GM12878 (cell line): ENCODE measurements around the gene LRP1B. TPM values are rescaled to one million over a fixed set of nuclear protein-coding genes. Genes with fewer than 3 reads are reported as not detected.

Experiments used
- ATAC-seq: fragments of 200-7000 bp; cut with Tn5 transposase; 3 replicates; pipeline ENCODE4 v1.9.1; 2020; ENCODE audit warnings: mild to moderate bottlenecking, moderate library complexity
- BruUV-seq: library from RNA; stranded (reverse); fragments of 400-500 nt; replicated peaks from 2 replicates; lab custom pipeline; 2021; lab: Mats Ljungman, UMichigan
- CTCF ChIA-PET: fragments of 300-600 bp; sonication (Branson Sonifier 250); formaldehyde crosslinking; extraction: SDS; loops from one replicate; lab custom pipeline; 2021; ENCODE audit warnings: inconsistent platforms; lab: Yijun Ruan, JAX
- POLR2A ChIA-PET: fragments of 350-600 bp; formaldehyde crosslinking; extraction: SDS; loops from one replicate; lab custom pipeline; 2021; ENCODE audit warnings: inconsistent platforms; lab: Charles Lee
- RAD21 ChIA-PET: fragments of 300-600 bp; sonication (Branson Sonifier 250); formaldehyde crosslinking; loops from one replicate; lab custom pipeline; 2023; ENCODE audit warnings: antibody characterized with exemption; ENCODE audit not compliant: unreplicated experiment; lab: Charles Lee
- SMC1A ChIA-PET: fragments of 300-600 bp; sonication (Branson Sonifier 250); formaldehyde crosslinking; loops from one replicate; lab custom pipeline; 2023; ENCODE audit not compliant: unreplicated experiment, uncharacterized antibody; lab: Charles Lee
- DNase-seq: peaks from one replicate; pipeline ENCODE4 v3.0.0-alpha.2; 2011; ENCODE audit warnings: low read depth, low spot score
- FAIRE-seq: peaks from 3 replicates; lab custom pipeline; 2011; peaks lifted over from hg19 to GRCh38; lab: Jason Lieb, UNC
- H2AFZ ChIP-seq: 2 replicates; pipeline ENCODE4 v1.6.0; 2011; ENCODE audit warnings: low read depth, low read length, control low read depth; ENCODE audit not compliant: control insufficient read depth
- H3K27ac ChIP-seq: 2 replicates; pipeline ENCODE4 v1.5.1; 2011; ENCODE audit warnings: control low read depth; ENCODE audit not compliant: control insufficient read depth, insufficient read depth
- H3K27me3 ChIP-seq, 2 experiments: replicated peaks in 1 of 2; 2 replicates each; pipeline versions ENCODE4 v1.6.0 to v1.6.1; 2011; ENCODE audit warnings: low read length in 1 of 2; ENCODE audit not compliant: control insufficient read depth in 2 of 2, insufficient read depth in 2 of 2
- H3K36me3 ChIP-seq, 2 experiments: 2 replicates each; pipeline ENCODE4 v1.5.1; 2011; ENCODE audit warnings: low read length in 1 of 2; ENCODE audit not compliant: control insufficient read depth in 2 of 2, insufficient read depth in 2 of 2
- H3K4me1 ChIP-seq: 2 replicates; pipeline ENCODE4 v1.6.1; 2011; ENCODE audit warnings: mild to moderate bottlenecking, low read length, moderate library complexity, mixed read lengths; ENCODE audit not compliant: control insufficient read depth, insufficient read depth
- H3K4me2 ChIP-seq: 2 replicates; pipeline ENCODE4 v1.6.0; 2011; ENCODE audit warnings: control low read depth; ENCODE audit not compliant: control insufficient read depth, insufficient read depth
- H3K4me3 ChIP-seq: fragments of 200-600 bp; sonication (generic); 2 replicates; pipeline ENCODE4 v1.5.1; 2016
- H3K79me2 ChIP-seq: 2 replicates; pipeline ENCODE4 v1.6.0; 2011; ENCODE audit warnings: low read length; ENCODE audit not compliant: control insufficient read depth, insufficient read depth
- H3K9ac ChIP-seq: 2 replicates; pipeline ENCODE4 v1.8.0; 2011; ENCODE audit warnings: low read length, control low read depth, mixed read lengths; ENCODE audit not compliant: control insufficient read depth, insufficient read depth
- H3K9me3 ChIP-seq: replicated peaks from 3 replicates; pipeline ENCODE4 v1.5.1; 2011; ENCODE audit warnings: mild to moderate bottlenecking, low read length; ENCODE audit not compliant: control insufficient read depth, insufficient read depth
- H4K20me1 ChIP-seq: 2 replicates; pipeline ENCODE4 v1.6.0; 2011; ENCODE audit not compliant: control insufficient read depth, insufficient read depth
- BCL11A ChIP-seq: IDR thresholded peaks from 2 replicates; pipeline ENCODE4 v1.6.1; 2011; ENCODE audit warnings: low read depth, low read length
- CBX5 ChIP-seq: sonication (generic); IDR thresholded peaks from 2 replicates; pipeline ENCODE4 v1.6.1; 2016; ENCODE audit warnings: low read depth, moderate library complexity, mild to moderate bottlenecking, inconsistent platforms
- EZH2 ChIP-seq: IDR thresholded peaks from 2 replicates; pipeline ENCODE4 v1.6.1; 2012; ENCODE audit warnings: low read depth, mild to moderate bottlenecking, control low read depth, inconsistent platforms, low read length, borderline replicate concordance; ENCODE audit not compliant: control insufficient read depth
- IKZF1 ChIP-seq: fragments of 450-650 bp; conservative IDR thresholded peaks from 2 replicates; pipeline ENCODE4 v1.6.1; 2017; ENCODE audit warnings: antibody characterized with exemption, mild to moderate bottlenecking
- JUNB ChIP-seq: IDR thresholded peaks from 2 replicates; pipeline ENCODE4 v1.6.1; 2016; ENCODE audit warnings: antibody characterized with exemption, mild to moderate bottlenecking
- MEF2A ChIP-seq: IDR thresholded peaks from 2 replicates; pipeline ENCODE4 v1.6.1; 2011; ENCODE audit warnings: low read depth, mild to moderate bottlenecking, low read length, moderate library complexity; ENCODE audit not compliant: insufficient read depth
- MTA3 ChIP-seq: IDR thresholded peaks from 2 replicates; pipeline ENCODE4 v1.6.1; 2012; ENCODE audit warnings: low read length, inconsistent platforms, borderline replicate concordance
- PAX5 ChIP-seq: IDR thresholded peaks from 2 replicates; pipeline ENCODE4 v1.6.1; 2011; ENCODE audit warnings: low read depth, low read length, borderline replicate concordance
- PAX8 ChIP-seq: fragments of 450-650 bp; IDR thresholded peaks from 2 replicates; pipeline ENCODE4 v1.6.1; 2017; ENCODE audit warnings: mild to moderate bottlenecking, moderate library complexity
- TCF12 ChIP-seq: IDR thresholded peaks from 2 replicates; pipeline ENCODE4 v1.6.1; 2011; ENCODE audit warnings: low read depth, mild to moderate bottlenecking, low read length
- ZBTB40 ChIP-seq: fragments of 450-650 bp; IDR thresholded peaks from 2 replicates; pipeline ENCODE4 v1.6.1; 2016; ENCODE audit warnings: mild to moderate bottlenecking, moderate library complexity, borderline replicate concordance
- ZNF217 ChIP-seq: fragments of 450-650 bp; IDR thresholded peaks from 2 replicates; pipeline ENCODE4 v1.6.1; 2017; ENCODE audit warnings: antibody characterized with exemption, mild to moderate bottlenecking
- WGBS: methylation state at CpG from one replicate; pipeline ENCODE4 v1.1.6; 2016; ENCODE audit warnings: low lambda C conversion rate; ENCODE audit not compliant: insufficient replicate concordance, insufficient coverage; ENCODE audit errors: missing lambda C conversion rate; 5-methylcytosine and 5-hydroxymethylcytosine counted together
- in situ Hi-C: fragments of 300-500 bp; cut with MboI; formaldehyde crosslinking; loops from 9 replicates; pipeline ENCODE4 v1.14.3; 2018; ENCODE audit warnings: mixed read lengths
- intact Hi-C: fragments of 100-400 bp; cut with micrococcal nuclease; formaldehyde crosslinking; loops from one replicate; pipeline ENCODE4 v1.14.2; 2022; ENCODE audit not compliant: unreplicated experiment
- polyA plus RNA-seq, 11 experiments: library from polyadenylated mRNA; depleted of rRNA in 4 of 11; unstranded in 6 of 11; stranded (reverse) in 5 of 11; fragments of >200 nt; fragmentation: Nextera tagmentation in 4 of 11; fragmentation: Illumina TruSeq in 1 of 11; extraction: Ambion mirVana in 4 of 11; extraction: Trizol in 1 of 11; gene quantifications; 1 replicate in 1 of 11; 2 replicates in 10 of 11; pipeline versions ENCODE4 v1.2.1 to v1.2.3, GENCODE V29; 2011 to 2016; ENCODE audit warnings: inconsistent platforms in 2 of 11, missing spikeins in 2 of 11, low read depth in 1 of 11
- total RNA-seq, 4 experiments: library from RNA; depleted of rRNA in 3 of 4; stranded (reverse); fragments of >200 nt in 3 of 4; fragmentation: Illumina TruSeq in 1 of 4; extraction: Trizol in 1 of 4; gene quantifications; 2 replicates each; pipeline versions ENCODE4 v1.2.1 to v1.2.3, GENCODE V29; 2013 to 2021
- TF ChIP-seq, protein P1 (sequence below): fragments of 450-650 bp; IDR thresholded peaks from 2 replicates; pipeline ENCODE4 v1.6.1; 2014; ENCODE audit warnings: mild to moderate bottlenecking
- TF ChIP-seq, protein P2 (sequence below): IDR thresholded peaks from 2 replicates; pipeline ENCODE4 v1.6.1; 2012; ENCODE audit warnings: low read depth, low read length, improper control_type of control experiment
- TF ChIP-seq, protein P3 (sequence below): IDR thresholded peaks from 2 replicates; pipeline ENCODE4 v1.6.1; 2011; ENCODE audit warnings: borderline replicate concordance, low read depth, mild to moderate bottlenecking, moderate library complexity, mixed read lengths, low read length; ENCODE audit not compliant: insufficient read depth; ENCODE audit errors: extremely low read length

LRP1B gene
- total and polyA plus RNA-seq, 10 of the 15 experiments (the other 5 are each of a cell fraction or from before 2014, with no cell fraction given), result under 0.01 to 0.06 (median 0.03) TPM; not detected in 5

GRCh38 chr2:141610564-141611175 is 520.1 kb downstream of the LRP1B start:
- no TSS peak for BruUV-seq

More at GRCh38 chr2:141610564-141611175, 520.1 kb downstream of the LRP1B start:
- no peaks in the 10 kb centered on the region for H3K27me3 ChIP-seq
- no peaks in the 10 kb centered on the region for H3K9me3 ChIP-seq
- no peaks in the 10 kb centered on the region for H4K20me1 ChIP-seq
- H2AFZ ChIP-seq, result no peak overlapping the region
- no peaks in the 10 kb centered on the region for H3K79me2 ChIP-seq
- no peaks in the 10 kb centered on the region for H3K36me3 ChIP-seq
- no peak overlapping the region for H3K9ac ChIP-seq
- DNase-seq, result no peak
- TF ChIP-seq BCL11A, result no peak
- TF ChIP-seq, protein P1, sequence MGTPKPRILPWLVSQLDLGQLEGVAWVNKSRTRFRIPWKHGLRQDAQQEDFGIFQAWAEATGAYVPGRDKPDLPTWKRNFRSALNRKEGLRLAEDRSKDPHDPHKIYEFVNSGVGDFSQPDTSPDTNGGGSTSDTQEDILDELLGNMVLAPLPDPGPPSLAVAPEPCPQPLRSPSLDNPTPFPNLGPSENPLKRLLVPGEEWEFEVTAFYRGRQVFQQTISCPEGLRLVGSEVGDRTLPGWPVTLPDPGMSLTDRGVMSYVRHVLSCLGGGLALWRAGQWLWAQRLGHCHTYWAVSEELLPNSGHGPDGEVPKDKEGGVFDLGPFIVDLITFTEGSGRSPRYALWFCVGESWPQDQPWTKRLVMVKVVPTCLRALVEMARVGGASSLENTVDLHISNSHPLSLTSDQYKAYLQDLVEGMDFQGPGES, result no peak
- no peak for TF ChIP-seq CBX5
- no peak for TF ChIP-seq PAX5
- TF ChIP-seq, protein P2, sequence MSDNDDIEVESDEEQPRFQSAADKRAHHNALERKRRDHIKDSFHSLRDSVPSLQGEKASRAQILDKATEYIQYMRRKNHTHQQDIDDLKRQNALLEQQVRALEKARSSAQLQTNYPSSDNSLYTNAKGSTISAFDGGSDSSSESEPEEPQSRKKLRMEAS, result no peak
- no peak for TF ChIP-seq MTA3
- no peak for TF ChIP-seq ZNF217
- TF ChIP-seq MEF2A, result no peak
- TF ChIP-seq PAX8, result no peak
- no peak for TF ChIP-seq IKZF1
- TF ChIP-seq EZH2, result no peak
- TF ChIP-seq JUNB, result no peak
- TF ChIP-seq, protein P3, sequence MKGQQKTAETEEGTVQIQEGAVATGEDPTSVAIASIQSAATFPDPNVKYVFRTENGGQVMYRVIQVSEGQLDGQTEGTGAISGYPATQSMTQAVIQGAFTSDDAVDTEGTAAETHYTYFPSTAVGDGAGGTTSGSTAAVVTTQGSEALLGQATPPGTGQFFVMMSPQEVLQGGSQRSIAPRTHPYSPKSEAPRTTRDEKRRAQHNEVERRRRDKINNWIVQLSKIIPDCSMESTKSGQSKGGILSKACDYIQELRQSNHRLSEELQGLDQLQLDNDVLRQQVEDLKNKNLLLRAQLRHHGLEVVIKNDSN, result no peak
- TF ChIP-seq TCF12, result no peak
- TF ChIP-seq ZBTB40, result no peak
- no peak overlapping the region for H3K4me3 ChIP-seq
- no peak overlapping the region for H3K4me2 ChIP-seq
- ATAC-seq, result no peak
- ChIA-PET POLR2A (no interaction called here), SMC1A (no interaction called here), RAD21 (no interaction called here), CTCF (interaction anchor here (0.9 kb wide), 2 partner anchors 37 to 1154 kb away, joined by 3 read pairs; no protein-coding TSS in a partner anchor)
- no peak for FAIRE-seq
- no peak overlapping the region for H3K27ac ChIP-seq
- WGBS, result 44% methylated on average over 6 of the region's 6 CpGs
- in situ Hi-C loops (no loop called here), intact Hi-C loops (no loop called here)
- no peaks in the 10 kb centered on the region for H3K4me1 ChIP-seq
